Osteocyte (in vitro differentiated cells): ENCODE results near the gene CSMD2. TPM values are rescaled to one million over a fixed set of nuclear protein-coding genes. Genes with fewer than 3 reads are reported as not detected.

Experiments used
- DNase-seq: peaks from one replicate; pipeline ENCODE4 v3.0.0; 2021; ENCODE audit warnings: mixed read lengths; ENCODE audit not compliant: unreplicated experiment; ENCODE audit errors: extremely low spot score
- H3K27ac Mint-ChIP-seq: one replicate; pipeline ENCODE4 v1.8.0; 2021; ENCODE audit warnings: mild to moderate bottlenecking, mixed read lengths; ENCODE audit not compliant: unreplicated experiment
- H3K27me3 Mint-ChIP-seq: one replicate; pipeline ENCODE4 v1.8.0; 2021; ENCODE audit warnings: mixed read lengths; ENCODE audit not compliant: unreplicated experiment
- H3K36me3 Mint-ChIP-seq: one replicate; pipeline ENCODE4 v1.8.0; 2021; ENCODE audit warnings: mixed read lengths; ENCODE audit not compliant: unreplicated experiment
- H3K4me1 Mint-ChIP-seq: one replicate; pipeline ENCODE4 v1.8.0; 2021; ENCODE audit warnings: mixed read lengths; ENCODE audit not compliant: unreplicated experiment
- H3K4me3 Mint-ChIP-seq: one replicate; pipeline ENCODE4 v1.8.0; 2021; ENCODE audit warnings: mild to moderate bottlenecking, moderate library complexity, mixed read lengths; ENCODE audit not compliant: unreplicated experiment
- H3K9me3 Mint-ChIP-seq: one replicate; pipeline ENCODE4 v1.8.0; 2021; ENCODE audit warnings: mixed read lengths; ENCODE audit not compliant: unreplicated experiment
- total RNA-seq: library from RNA; stranded (reverse); gene quantifications from 2 replicates; pipeline ENCODE4 v1.2.1, GENCODE V29; 2021
- TF ChIP-seq, protein P1 (sequence below): fragments of 200-600 bp; sonication (generic); IDR thresholded peaks from 2 replicates; pipeline ENCODE4 v1.5.0; 2021; ENCODE audit warnings: antibody characterized with exemption, mild to moderate bottlenecking, moderate library complexity

CSMD2 gene
- total RNA-seq, 1 donor from 2014 or later: not detected

- TF ChIP-seq, protein P1, sequence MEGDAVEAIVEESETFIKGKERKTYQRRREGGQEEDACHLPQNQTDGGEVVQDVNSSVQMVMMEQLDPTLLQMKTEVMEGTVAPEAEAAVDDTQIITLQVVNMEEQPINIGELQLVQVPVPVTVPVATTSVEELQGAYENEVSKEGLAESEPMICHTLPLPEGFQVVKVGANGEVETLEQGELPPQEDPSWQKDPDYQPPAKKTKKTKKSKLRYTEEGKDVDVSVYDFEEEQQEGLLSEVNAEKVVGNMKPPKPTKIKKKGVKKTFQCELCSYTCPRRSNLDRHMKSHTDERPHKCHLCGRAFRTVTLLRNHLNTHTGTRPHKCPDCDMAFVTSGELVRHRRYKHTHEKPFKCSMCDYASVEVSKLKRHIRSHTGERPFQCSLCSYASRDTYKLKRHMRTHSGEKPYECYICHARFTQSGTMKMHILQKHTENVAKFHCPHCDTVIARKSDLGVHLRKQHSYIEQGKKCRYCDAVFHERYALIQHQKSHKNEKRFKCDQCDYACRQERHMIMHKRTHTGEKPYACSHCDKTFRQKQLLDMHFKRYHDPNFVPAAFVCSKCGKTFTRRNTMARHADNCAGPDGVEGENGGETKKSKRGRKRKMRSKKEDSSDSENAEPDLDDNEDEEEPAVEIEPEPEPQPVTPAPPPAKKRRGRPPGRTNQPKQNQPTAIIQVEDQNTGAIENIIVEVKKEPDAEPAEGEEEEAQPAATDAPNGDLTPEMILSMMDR: no peak
- H3K27me3 Mint-ChIP-seq: no peaks in the 10 kb centered on the region
- no peaks in the 10 kb centered on the region for H3K9me3 Mint-ChIP-seq
- H3K4me3 Mint-ChIP-seq: no peak overlapping the region
- H3K27ac Mint-ChIP-seq: no peak overlapping the region
- no peaks in the 10 kb centered on the region for H3K36me3 Mint-ChIP-seq
- no peak for DNase-seq
- H3K4me1 Mint-ChIP-seq: no peaks in the 10 kb centered on the region
These were observed 504.8 kb downstream of the CSMD2 start for GRCh38 chr1:33660244-33660643.

DNA sequence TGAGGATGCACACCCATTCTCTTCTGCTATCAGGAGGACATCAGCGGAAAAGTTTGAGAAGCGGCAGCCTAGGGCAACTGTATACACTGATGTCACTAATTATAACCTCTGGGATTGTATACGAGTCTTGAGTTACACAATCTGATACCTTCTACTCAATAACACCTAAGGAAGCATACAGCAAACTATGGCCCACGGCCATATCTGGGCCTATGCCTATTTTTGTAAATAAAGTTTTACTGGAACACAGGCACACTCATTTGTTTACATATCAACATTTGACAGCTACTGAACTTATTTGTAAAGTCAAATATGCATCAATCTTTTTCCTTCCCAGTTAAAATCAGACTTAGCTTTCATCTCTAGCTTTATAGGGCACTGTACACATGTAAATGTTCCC is 505.4 kb downstream of the CSMD2 start:
- Mint-ChIP-seq H3K9me3 (no peaks in the 10 kb centered on the region), H3K4me1 (no peaks in the 10 kb centered on the region), H3K27me3 (no peaks in the 10 kb centered on the region), H3K36me3 (no peaks in the 10 kb centered on the region), H3K27ac (no peak overlapping the region), H3K4me3 (no peak overlapping the region)
- TF ChIP-seq, protein P1: no peak
- DNase-seq: no peak

- no peak overlapping the region for H3K4me3 Mint-ChIP-seq
- no peaks in the 10 kb centered on the region for H3K9me3 Mint-ChIP-seq
- TF ChIP-seq, protein P1: no peak
- DNase-seq: no peak
- H3K27ac Mint-ChIP-seq: no peak overlapping the region
- H3K36me3 Mint-ChIP-seq: no peaks in the 10 kb centered on the region
- H3K27me3 Mint-ChIP-seq: no peaks in the 10 kb centered on the region
- no peaks in the 10 kb centered on the region for H3K4me1 Mint-ChIP-seq
These were observed 507.2 kb downstream of the CSMD2 start for GRCh38 chr1:33657833-33658232.

GRCh38 chr1:33656467-33657005 is 508.5 kb downstream of the CSMD2 start:
- peak; percentile 78 for DNase-seq
- H3K27ac Mint-ChIP-seq: no peak overlapping the region
- no peaks in the 10 kb centered on the region for H3K4me1 Mint-ChIP-seq
- TF ChIP-seq, protein P1: no peak
- no peaks in the 10 kb centered on the region for H3K9me3 Mint-ChIP-seq
- no peaks in the 10 kb centered on the region for H3K36me3 Mint-ChIP-seq
- no peak overlapping the region for H3K4me3 Mint-ChIP-seq
- no peaks in the 10 kb centered on the region for H3K27me3 Mint-ChIP-seq

GRCh38 chr1:33655496-33655895 is 509.5 kb downstream of the CSMD2 start:
- TF ChIP-seq, protein P1: no peak
- Mint-ChIP-seq H3K36me3 (no peaks in the 10 kb centered on the region), H3K27me3 (no peaks in the 10 kb centered on the region), H3K9me3 (no peaks in the 10 kb centered on the region), H3K4me1 (no peaks in the 10 kb centered on the region), H3K4me3 (no peak overlapping the region), H3K27ac (no peak overlapping the region)
- peak; percentile 40 for DNase-seq
